ENCODE measurements around the gene SP110.

The SP110 gene

GRCh38 chr2:230152334-230152733 is 67.5 kb downstream of the SP110 start:
- Histone ChIP-seq H4K20me1 (ENCODE audit: insufficient read depth, low read length) (no peaks in the 10 kb centered on the region), H3K36me3 (replicated peaks; ENCODE audit: low read depth, low read length) (no peaks in the 10 kb centered on the region), H3K27ac (ENCODE audit: low read length) (no peak overlapping the region), H3K4me2 (ENCODE audit: low read length) (no peak overlapping the region), H3K27me3 (ENCODE audit: low read depth, low read length) (no peaks in the 10 kb centered on the region), H3K4me3 (ENCODE audit: low read length) (no peak overlapping the region), H2AFZ (ENCODE audit: low read depth, low read length) (no peak overlapping the region), H3K9ac (ENCODE audit: low read length) (no peak overlapping the region), H3K9me3 (ENCODE audit: insufficient read depth, low read length) (no peaks in the 10 kb centered on the region), H3K79me2 (ENCODE audit: low read length) (no peaks in the 10 kb centered on the region), H3K4me1 (ENCODE audit: low read length) (no peaks in the 10 kb centered on the region)
- TF ChIP-seq CTCF (IDR thresholded peaks at IDR 0.05; ENCODE audit: low read depth, low read length) = no peak
- no peak for TF ChIP-seq EZH2phosphoT487 (IDR thresholded peaks at IDR 0.05; ENCODE audit: low read depth)

- no peak overlapping the region for H2AFZ ChIP-seq (ENCODE audit: low read depth, low read length)
- no peak for TF ChIP-seq CTCF (IDR thresholded peaks at IDR 0.05; ENCODE audit: low read depth, low read length)
- no peak for TF ChIP-seq EZH2phosphoT487 (IDR thresholded peaks at IDR 0.05; ENCODE audit: low read depth)
- no peak overlapping the region for H3K27ac ChIP-seq (ENCODE audit: low read length)
- H3K4me3 ChIP-seq (ENCODE audit: low read length) = no peak overlapping the region
- no peaks in the 10 kb centered on the region for H3K9me3 ChIP-seq (ENCODE audit: insufficient read depth, low read length)
- no peaks in the 10 kb centered on the region for H3K27me3 ChIP-seq (ENCODE audit: low read depth, low read length)
- no peaks in the 10 kb centered on the region for H3K36me3 ChIP-seq (replicated peaks; ENCODE audit: low read depth, low read length)
- no peaks in the 10 kb centered on the region for H3K79me2 ChIP-seq (ENCODE audit: low read length)
- H3K4me1 ChIP-seq (ENCODE audit: low read length) = no peaks in the 10 kb centered on the region
- H3K9ac ChIP-seq (ENCODE audit: low read length) = no peak overlapping the region
- H4K20me1 ChIP-seq (ENCODE audit: insufficient read depth, low read length) = no peaks in the 10 kb centered on the region
- H3K4me2 ChIP-seq (ENCODE audit: low read length) = no peak overlapping the region
Observed at GRCh38 chr2:230144355-230144754, 75.4 kb downstream of the SP110 start.

- Histone ChIP-seq H3K4me1 (ENCODE audit: low read length) (no peaks in the 10 kb centered on the region), H3K27me3 (ENCODE audit: low read depth, low read length) (no peaks in the 10 kb centered on the region), H3K4me3 (ENCODE audit: low read length) (no peak overlapping the region), H4K20me1 (ENCODE audit: insufficient read depth, low read length) (no peaks in the 10 kb centered on the region), H3K9ac (ENCODE audit: low read length) (no peak overlapping the region), H3K9me3 (ENCODE audit: insufficient read depth, low read length) (no peaks in the 10 kb centered on the region), H2AFZ (ENCODE audit: low read depth, low read length) (no peak overlapping the region), H3K27ac (ENCODE audit: low read length) (no peak overlapping the region), H3K79me2 (ENCODE audit: low read length) (no peaks in the 10 kb centered on the region), H3K4me2 (ENCODE audit: low read length) (no peak overlapping the region), H3K36me3 (replicated peaks; ENCODE audit: low read depth, low read length) (no peaks in the 10 kb centered on the region)
- TF ChIP-seq EZH2phosphoT487 (IDR thresholded peaks at IDR 0.05; ENCODE audit: low read depth) (no peak), CTCF (IDR thresholded peaks at IDR 0.05; ENCODE audit: low read depth, low read length) (no peak)
Observed at GRCh38 chr2:230140667-230141066, 79.1 kb downstream of the SP110 start.

- H3K27me3 ChIP-seq (ENCODE audit: low read depth, low read length) = no peaks in the 10 kb centered on the region
- TF ChIP-seq EZH2phosphoT487 (IDR thresholded peaks at IDR 0.05; ENCODE audit: low read depth) (no peak), CTCF (IDR thresholded peaks at IDR 0.05; ENCODE audit: low read depth, low read length) (no peak)
- no peak overlapping the region for H3K27ac ChIP-seq (ENCODE audit: low read length)
- H3K4me2 ChIP-seq (ENCODE audit: low read length) = no peak overlapping the region
- no peak overlapping the region for H2AFZ ChIP-seq (ENCODE audit: low read depth, low read length)
- no peaks in the 10 kb centered on the region for H3K9me3 ChIP-seq (ENCODE audit: insufficient read depth, low read length)
- no peaks in the 10 kb centered on the region for H3K79me2 ChIP-seq (ENCODE audit: low read length)
- H3K4me1 ChIP-seq (ENCODE audit: low read length) = no peaks in the 10 kb centered on the region
- no peaks in the 10 kb centered on the region for H4K20me1 ChIP-seq (ENCODE audit: insufficient read depth, low read length)
- no peaks in the 10 kb centered on the region for H3K36me3 ChIP-seq (replicated peaks; ENCODE audit: low read depth, low read length)
- no peak overlapping the region for H3K4me3 ChIP-seq (ENCODE audit: low read length)
- H3K9ac ChIP-seq (ENCODE audit: low read length) = no peak overlapping the region
Observed at GRCh38 chr2:230137902-230138539, 81.8 kb downstream of the SP110 start.
